Left ventricle myocardium superior (tissue), 1 donor: ENCODE measurements around the gene POU3F3. TPM values are rescaled to one million over a fixed set of nuclear protein-coding genes. Genes with fewer than 3 reads are reported as not detected.

Source experiments
- ATAC-seq: fragments of 200-7000 bp; cut with Tn5 transposase; one replicate; pipeline ENCODE4 v1.9.1; 2020; ENCODE audit warnings: mild to moderate bottlenecking, moderate library complexity
- DNase-seq: peaks from one replicate; pipeline ENCODE4 v3.0.0-alpha.2; 2020
- intact Hi-C: fragments of 100-400 bp; cut with micrococcal nuclease; formaldehyde crosslinking; loops from one replicate; pipeline ENCODE4 v1.11.0; 2022
- total RNA-seq: library from RNA; stranded (reverse); fragmentation: NEBNext Ultra II Directional; extraction: Animal tissue kit (Norgen Biotek cat#: 25700); gene quantifications from one replicate; pipeline ENCODE4 v1.2.1, GENCODE V29; 2021
- donor health status: DM: no; HTN: yes; CAD: no; lungs with severe emphysema.

Gene POU3F3
- total RNA-seq, 1 donor from 2014 or later, result not detected

DNA sequence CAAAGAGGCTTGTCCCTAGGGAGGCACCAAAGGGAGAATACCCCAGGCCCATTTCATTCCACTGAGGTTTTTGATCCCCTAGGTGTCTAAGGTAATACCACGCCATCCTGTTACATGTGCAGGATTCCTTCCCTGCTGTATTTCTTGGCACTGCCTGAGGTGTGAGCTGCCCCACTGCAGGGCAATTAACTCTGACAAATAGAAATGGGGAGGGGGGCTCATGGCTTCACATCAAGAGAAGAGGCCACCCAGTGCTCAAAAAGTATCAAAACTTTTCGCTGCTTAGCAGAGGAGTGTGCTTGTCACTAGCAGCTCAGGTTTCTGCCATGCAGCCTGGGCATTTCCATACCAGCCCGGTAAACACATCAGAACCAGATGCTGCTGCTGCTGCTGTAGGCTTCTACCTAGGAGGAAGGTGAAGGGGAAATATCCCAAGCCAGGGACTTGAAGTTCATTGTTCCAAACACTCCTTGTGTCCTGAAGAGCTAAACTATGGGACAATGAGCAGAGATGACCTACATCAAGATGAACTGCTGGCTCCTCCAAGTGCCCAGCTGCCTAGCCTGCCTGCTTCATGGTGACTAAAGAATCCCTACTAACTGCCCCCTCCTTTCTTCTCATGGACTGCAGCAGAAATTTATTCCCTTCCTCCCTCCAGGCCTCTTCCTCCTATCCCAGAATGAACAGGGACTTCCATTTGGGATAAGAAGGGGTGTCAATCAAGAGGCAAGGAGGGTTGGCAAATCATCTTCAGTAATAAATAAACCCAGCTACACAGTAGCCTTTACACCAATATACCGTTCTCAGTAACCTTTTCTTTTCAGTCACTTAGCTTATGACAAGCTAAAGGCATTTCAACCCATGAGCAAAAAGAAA lies 16.4 kb downstream of the POU3F3 start:
- intact Hi-C loops, result no loop called here
- DNase-seq, result no peak
- no peak for ATAC-seq

GRCh38 chr2:104871649-104871971 lies 17.7 kb downstream of the POU3F3 start:
- DNase-seq, result no peak
- intact Hi-C loops, result no loop called here
- no peak for ATAC-seq

DNA sequence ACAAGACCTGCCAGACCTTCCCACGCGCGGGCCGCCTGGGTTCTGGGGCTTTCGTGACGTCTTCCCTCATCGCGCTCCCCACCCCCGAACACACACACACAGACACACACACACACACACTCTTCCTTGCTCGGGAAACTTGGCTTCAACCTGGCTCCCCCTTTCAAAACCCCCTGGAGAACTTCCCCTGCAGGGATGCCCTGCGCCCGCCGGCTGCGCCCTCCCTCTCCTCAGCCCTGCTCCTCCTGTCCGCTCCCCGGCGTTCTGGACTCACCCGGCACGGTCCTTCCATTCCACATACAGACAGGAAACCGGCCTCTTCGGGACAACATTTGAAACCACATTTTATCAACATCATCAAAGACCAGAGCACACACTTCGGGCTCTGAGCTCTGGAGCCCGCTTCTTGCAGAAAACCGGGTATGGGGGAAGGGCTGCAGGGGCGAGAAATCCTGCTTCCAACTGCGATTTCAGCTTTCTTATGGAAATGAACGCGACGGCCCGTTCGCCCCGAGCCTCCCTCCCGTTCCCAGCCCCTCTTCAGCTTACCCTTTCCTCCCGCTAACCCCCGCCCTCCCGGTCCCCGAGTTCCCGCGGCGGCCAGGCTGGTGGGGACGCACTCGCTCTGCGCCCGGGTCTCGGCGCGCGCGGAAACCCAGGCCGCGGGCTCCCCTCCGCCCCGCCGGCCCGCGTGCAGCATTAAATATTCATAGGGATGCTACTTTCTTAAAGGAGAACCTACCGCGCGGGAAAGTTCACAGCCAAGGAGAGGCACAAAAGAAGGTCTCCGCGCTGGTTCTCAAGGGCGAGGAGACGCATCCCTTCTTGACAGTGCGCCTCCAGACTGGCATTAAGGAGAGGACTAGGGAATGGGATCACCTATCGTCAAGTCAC lies 18.3 kb downstream of the POU3F3 start:
- ATAC-seq, result no peak
- intact Hi-C loops, result no loop called here
- DNase-seq, result no peak

DNA sequence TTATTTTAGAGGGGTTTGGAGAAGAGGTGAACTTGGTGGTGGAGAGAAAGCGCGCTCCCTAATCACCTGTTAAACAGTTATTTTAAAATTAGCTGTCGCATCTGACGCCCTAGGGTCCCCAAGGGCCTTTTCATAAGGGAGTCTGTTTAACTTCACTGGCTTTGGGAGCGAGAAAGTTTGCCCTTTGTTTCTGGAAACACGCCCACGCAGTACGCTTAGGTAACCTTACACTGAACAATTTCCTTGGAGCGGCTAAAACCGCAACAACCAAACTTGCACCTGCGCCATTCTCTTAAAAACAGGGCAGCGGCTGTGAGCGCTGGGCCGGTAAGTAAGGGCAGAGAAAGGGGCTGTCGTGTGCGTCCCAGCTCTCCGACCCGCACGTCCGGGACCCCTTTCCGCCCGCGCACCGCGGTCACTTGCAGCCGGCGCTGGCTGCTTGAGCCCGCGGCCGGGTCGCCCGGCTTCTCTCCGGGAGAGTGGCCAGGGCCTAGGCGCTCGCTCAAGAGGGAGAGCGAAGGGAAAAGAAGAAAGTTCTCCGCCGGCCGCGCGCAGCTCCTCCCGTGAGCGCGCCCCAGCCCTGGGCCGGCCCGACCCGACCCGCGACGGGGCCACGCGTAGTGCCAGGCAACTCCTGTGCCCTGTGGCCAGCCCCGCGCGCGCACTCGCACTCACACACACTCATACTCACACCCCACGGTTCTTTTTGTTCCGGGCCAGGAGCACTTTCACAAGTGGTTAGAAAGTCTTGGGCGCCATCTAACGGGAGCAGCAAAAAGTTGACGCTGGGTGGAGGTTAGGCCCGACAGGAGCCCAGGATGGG lies 19.2 kb downstream of the POU3F3 start:
- peak; percentile 53 for DNase-seq
- peak; percentile 83 for ATAC-seq
- intact Hi-C loops, result no loop called here

GRCh38 chr2:104873689-104874054 lies 19.8 kb downstream of the POU3F3 start:
- DNase-seq (no peak), ATAC-seq (no peak)
- intact Hi-C loops, result no loop called here

DNA sequence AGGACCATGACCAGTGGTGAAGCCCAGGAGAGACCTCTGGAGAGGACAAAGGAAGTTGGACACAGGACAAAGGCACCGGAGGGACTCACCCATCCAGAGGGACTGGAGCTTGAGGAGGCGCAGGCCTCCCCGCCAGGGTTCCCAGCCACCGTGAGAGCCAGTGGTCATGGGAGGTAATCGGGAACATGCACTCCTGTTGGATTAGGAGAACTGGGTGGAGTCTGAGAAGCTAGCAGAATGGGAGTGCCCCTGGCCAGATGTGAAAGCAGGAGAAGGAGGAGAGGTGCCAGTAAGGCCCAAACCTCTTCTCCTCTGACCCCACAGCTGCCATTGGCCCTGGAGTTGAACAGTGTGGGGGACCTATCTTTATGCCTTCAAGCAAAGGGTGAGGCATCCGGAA lies 20.3 kb downstream of the POU3F3 start:
- DNase-seq (no peak), ATAC-seq (no peak)
- intact Hi-C loops, result no loop called here

DNA sequence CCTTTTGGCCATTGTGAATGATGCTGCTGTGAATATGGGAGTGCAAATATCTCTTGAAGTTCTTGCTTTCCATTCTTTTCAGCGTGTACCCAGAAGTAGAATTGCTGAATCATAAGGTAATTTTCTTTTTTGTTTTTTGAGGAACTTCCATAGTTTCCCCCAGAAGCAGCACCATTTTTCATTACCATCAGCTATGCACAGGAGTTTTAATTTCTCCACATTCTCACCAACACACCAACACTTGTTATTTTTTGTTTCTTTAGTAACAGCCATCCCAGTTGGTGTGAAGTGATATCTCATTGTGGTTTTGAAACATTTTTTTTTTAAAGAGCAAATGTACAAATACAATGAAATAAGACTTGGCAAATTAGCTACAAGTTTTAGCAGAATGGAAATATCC lies 21.3 kb downstream of the POU3F3 start:
- no peak for ATAC-seq
- intact Hi-C loops, result no loop called here
- DNase-seq, result no peak

DNA sequence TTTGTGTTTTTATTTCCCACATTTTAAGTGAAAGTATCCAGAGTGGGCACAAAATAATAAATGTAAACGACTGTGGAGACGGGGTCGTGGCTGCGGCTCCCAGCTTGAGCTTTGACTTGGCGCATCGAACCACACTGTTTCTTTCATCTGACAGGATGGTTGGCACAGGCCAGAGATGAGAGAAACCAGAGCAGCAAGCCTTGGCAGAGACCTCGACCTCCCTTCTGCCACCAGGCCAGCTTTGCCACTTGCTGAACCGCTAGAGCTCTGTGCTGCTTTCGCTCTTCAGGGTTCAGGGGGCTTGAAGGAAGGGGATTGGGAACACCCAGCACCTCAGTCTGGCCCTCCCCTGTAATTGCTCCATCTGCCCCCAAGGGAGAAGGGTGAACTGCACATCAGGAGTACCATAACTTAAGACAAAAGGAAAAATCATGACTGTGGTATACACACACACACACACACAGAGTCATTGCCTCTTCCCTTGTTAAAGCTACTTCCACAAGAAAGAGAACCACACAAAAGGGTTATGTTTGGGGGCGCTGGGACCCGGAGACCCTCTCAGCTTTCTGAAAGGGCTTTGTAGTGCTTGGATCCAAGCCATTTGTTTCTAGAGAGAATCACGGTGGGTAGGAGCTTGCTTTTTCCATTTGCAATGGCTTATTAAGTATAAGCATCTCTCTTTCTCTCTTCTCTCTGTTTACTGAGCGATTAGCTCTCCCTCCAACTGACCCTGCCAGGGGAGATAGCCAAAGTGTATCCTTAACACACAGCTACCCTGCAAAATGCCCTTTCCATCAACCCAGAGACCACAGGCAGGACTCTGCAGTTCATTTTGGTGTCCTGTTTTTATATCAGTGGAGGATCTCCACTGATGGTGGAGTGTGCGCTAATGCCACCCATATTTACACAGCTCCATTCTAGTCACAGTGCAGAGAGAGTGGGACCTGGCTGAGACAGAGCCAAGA lies 23.0 kb downstream of the POU3F3 start:
- intact Hi-C loops, result no loop called here
- no peak for DNase-seq
- ATAC-seq, result no peak

GRCh38 chr2:104878863-104879512 lies 25.1 kb downstream of the POU3F3 start:
- intact Hi-C loops, result no loop called here
- DNase-seq (no peak), ATAC-seq (no peak)

- intact Hi-C loops, result no loop called here
- no peak for DNase-seq
- ATAC-seq, result no peak
Observed at GRCh38 chr2:104880076-104880475, 26.2 kb downstream of the POU3F3 start.

DNA sequence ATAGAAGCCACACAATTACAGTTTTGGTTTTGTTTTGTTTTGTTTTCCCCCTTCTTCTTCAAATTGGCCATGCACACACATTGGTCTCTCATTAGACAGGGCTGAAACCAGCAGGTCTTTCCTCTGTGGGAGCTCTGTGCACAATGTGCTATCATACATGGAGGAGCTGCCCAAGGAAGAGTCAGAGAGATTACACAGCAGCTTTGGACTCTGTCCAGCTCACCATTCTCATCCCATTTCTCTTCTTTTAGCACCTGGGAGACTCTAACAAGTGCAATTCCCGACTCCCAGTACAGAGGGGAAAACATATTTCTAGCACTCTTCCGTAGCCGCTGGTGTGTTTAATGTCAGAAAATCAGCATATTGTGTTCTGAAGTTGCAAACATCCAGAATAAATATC lies 29.4 kb downstream of the POU3F3 start:
- ATAC-seq, result no peak

DNA sequence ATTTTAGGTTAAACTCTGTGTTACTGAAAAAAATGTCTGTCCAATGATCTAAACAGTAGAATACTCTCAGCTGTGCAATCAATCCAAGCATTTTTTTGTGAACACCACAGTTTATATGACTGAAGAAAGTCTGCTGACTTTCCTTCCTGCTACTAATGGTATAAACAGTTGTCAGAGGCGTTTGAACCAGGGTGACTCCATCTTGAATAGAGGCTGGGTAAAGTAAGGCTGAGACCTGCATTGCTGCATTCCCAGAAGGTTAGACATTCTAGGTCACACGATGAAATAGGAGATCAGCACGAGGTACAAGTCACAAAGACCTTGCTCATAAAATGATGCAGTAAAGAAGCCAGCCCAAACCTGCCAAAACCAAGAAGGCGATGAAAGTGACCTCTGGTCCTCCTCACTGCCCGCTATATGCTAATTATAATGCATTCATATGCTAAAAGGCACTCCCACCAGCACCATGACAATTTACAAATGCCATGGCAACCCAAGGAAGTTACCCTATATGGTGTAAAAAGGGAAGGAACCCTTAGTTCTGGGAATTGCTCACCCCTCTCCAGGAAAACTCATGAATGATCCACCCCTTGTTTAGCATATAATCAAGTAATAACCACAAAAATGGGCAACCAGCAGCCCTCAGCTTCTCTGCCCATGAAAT lies 31.3 kb downstream of the POU3F3 start:
- DNase-seq (no peak), ATAC-seq (no peak)
- intact Hi-C loops, result no loop called here

More for the DNA sequence above, 29.4 kb downstream of the POU3F3 start:
- no peak for DNase-seq
- intact Hi-C loops, result no loop called here

DNA sequence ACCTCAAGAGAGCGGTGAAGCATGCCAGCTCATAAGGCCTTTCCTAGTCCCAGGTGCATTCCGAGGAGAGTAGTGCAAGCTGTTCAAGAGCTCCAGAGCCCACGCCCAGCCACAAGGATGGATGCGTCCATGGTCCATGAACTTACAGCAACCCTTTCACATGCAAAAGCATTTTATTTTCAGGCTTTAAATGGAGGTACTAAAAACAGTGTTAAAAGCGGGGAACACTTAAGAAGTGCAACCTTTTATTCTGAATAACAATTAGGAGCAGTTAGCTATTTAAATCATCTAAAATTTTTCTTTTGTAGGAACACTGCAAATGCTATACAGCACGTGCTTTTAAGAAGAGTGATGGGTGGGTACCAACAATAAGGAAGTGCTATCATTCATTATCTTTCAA lies 33.8 kb downstream of the POU3F3 start:
- no peak for ATAC-seq

GRCh38 chr2:104888489-104889258 lies 34.8 kb downstream of the POU3F3 start:
- ATAC-seq (no peak), DNase-seq (no peak)
- intact Hi-C loops, result no loop called here

More for the DNA sequence above, 33.8 kb downstream of the POU3F3 start:
- DNase-seq, result no peak
- intact Hi-C loops, result no loop called here

DNA sequence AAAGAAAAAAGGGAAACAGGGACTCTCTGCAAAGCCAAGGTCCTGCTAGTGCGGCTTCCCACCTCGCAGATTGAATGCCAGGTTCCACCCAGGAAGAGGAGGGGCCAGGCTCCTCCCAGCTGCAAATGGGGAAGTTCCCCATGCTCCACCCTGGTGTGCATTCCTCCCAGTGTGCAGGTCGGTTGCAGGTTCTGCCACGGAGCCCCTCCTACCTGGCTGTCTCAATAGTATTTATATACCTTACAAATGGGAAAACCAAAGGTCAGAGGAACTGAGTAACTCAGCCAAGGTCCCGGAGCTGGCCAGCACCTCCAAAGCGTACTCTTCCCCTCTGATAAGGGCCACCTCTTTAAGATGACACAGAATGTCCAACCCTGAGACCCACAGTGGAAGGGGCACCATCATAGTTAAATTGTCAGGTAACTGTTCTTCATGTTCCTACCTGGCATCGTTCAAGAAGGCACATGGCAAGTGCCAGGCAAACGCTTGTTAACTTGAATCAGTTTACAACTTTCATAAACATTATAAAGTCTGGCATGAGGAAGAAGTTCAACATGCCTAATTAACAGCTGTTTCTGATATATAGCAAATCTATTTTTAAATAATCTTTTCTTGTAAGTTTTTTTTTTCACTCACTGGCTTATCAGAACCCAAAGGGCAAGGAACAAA lies 35.5 kb downstream of the POU3F3 start:
- ATAC-seq (no peak), DNase-seq (no peak)
- intact Hi-C loops, result no loop called here

DNA sequence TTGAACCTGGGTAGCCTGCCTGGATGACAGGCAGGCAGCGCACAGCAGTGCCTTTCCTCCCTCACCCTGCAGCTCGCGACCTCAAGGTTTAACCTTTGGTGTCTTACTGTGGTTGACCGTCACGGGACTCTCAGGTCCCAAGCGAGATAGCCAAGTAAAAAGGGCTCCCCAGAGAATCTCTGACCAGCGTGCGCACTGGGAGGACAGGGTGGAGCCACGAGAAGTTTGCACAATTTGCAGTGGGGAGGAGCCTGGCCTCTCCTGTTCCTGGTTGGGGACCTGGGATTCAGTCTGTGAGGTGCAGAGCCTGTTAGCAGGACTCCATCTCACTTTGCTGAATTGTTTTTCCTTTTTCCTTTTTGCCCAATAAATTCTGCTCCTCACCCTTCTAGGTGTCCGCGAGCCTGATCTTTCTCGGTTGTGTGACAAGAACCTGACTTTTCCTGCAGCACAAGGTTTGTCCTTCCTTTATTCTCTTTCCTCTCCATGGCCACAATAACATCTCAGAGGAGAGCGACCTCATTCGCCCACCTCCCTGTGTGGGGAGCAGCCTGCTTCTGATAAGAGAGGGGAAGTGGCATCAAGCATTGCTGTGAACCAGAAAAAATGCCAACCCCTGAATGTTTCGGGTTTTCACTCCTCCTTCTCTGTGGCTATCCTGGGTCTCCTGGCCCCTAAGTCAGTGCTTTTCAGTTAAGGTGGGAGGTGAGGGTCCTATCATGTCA lies 36.2 kb downstream of the POU3F3 start:
- intact Hi-C loops, result no loop called here
- ATAC-seq, result no peak
- no peak for DNase-seq
